ENCODE results near the gene DNAH11.

GRCh38 chr7:21718391-21718790 is 175.6 kb downstream of the DNAH11 start:
- TF ChIP-seq CTCF (IDR thresholded peaks at IDR 0.05): no peak
- no peak for TF ChIP-seq EZH2phosphoT487 (IDR thresholded peaks at IDR 0.05)

Measured in neural progenitor cell (in vitro differentiated cells).